Peyer's patch (tissue), 4 donors: ENCODE data around the gene JAZF1. TPM values are rescaled to one million over a fixed set of nuclear protein-coding genes. Genes with fewer than 3 reads are reported as not detected.
A peak's percentile ranks its signal among the peaks of the same experiment; 100 is the strongest.

Experiments used
- DNase-seq, 3 donors: peaks; one replicate each; pipeline ENCODE4 v3.0.0-alpha.2; 2017 to 2019
- H3K27ac ChIP-seq, 4 donors: fragments of 200-600 bp; sonication (generic); one replicate each; pipeline ENCODE4 v1.5.1; 2016 to 2019
- H3K27me3 ChIP-seq, 2 donors: fragments of 200-600 bp; sonication (generic); one replicate each; pipeline ENCODE4 v1.5.1; 2019
- H3K36me3 ChIP-seq, 3 donors: fragments of 200-600 bp; sonication (generic); one replicate each; pipeline ENCODE4 v1.5.1; 2016 to 2019
- H3K4me1 ChIP-seq, 4 donors: fragments of 200-600 bp; sonication (generic); one replicate each; pipeline ENCODE4 v1.5.1; 2016 to 2019
- H3K4me3 ChIP-seq, 4 donors: fragments of 200-600 bp; sonication (generic); 1 replicate in 3 of 4; 2 replicates in 1 of 4; pipeline ENCODE4 v1.5.1; 2016 to 2019; ENCODE audit warnings: mild to moderate bottlenecking in 1 of 4
- H3K9me3 ChIP-seq, 4 donors: fragments of 200-600 bp; sonication (generic); one replicate each; pipeline ENCODE4 v1.5.1; 2016 to 2019; ENCODE audit warnings: mild to moderate bottlenecking in 1 of 4
- POLR2A ChIP-seq, 2 donors: fragments of 450-650 bp; IDR thresholded peaks; one replicate each; pipeline ENCODE4 v1.5.1; 2017; ENCODE audit warnings: antibody characterized with exemption in 2 of 2, mild to moderate bottlenecking in 2 of 2, moderate library complexity in 2 of 2
- total RNA-seq, 4 donors: library from RNA; depleted of rRNA; stranded (reverse); fragments of >200 nt; gene quantifications; one replicate each; pipeline ENCODE4 v1.1.0, GENCODE V29; 2016
- TF ChIP-seq, protein P1 (sequence below), 6 experiments: fragments of 450-650 bp in 4 of 6; fragments of 200-600 bp in 2 of 6; sonication (generic) in 1 of 6; IDR thresholded peaks; one replicate each; pipeline ENCODE4 v1.5.1; 2017 to 2019; ENCODE audit warnings: antibody characterized with exemption in 6 of 6, mild to moderate bottlenecking in 3 of 6, moderate library complexity in 1 of 6

JAZF1 gene
- total RNA-seq, 4 donors from 2014 or later, result 1.9 to 15.7 (median 2.6) TPM

DNA sequence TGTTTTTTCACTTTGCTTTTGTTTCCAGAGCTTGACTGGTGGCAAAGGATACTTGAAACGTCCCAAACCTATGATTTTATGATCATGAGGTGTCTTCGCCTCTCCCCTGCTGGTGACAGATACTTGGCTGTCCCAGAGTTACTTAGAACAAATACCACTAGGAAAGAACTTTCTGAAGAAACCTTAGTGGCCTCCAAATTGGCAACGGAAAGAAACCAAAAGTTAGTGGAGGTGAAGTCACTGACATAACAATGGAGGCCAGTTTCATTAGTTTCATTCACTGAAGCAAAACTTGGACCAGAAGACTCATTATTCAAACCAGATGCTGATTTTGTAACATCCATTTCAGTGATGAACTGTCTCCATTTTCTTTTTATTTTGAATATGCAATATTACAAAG is 68.6 kb downstream of the JAZF1 start:
- Histone ChIP-seq H3K4me1 (no peaks in the 10 kb centered on the region), H3K4me3 (no peak overlapping the region)

DNA sequence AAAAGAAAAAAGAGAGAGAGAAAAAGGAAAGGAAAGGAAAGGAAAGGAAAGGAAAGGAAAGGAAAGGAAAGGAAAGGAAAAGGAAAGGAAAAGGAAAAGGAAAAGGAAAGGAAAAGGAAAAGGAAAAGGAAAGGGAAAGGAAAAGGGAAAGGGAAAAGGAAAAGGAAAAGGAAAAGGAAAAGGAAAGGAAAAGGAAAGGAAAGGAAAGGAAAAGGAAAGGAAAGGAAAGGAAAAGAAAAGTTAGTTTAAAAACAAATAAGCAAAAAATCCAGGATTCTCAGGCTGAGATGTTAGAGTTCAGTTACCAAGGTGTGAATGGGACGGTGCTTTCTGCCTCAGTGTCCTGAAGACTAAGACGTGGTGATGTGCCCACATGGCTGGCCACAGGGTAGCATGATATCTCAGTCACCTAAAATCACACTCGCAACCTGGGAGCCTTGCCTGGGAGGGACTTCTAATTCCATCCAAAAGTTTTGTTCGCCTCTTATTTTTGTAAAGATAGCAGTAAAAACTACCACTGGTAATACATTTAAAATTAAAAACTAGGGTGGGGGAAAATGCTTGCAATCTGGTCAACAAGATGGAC is 70.1 kb downstream of the JAZF1 start:
- no peaks in the 10 kb centered on the region for H3K9me3 ChIP-seq
- H3K27ac ChIP-seq, result no peak overlapping the region
- DNase-seq, result no peak
- TF ChIP-seq, protein P1, sequence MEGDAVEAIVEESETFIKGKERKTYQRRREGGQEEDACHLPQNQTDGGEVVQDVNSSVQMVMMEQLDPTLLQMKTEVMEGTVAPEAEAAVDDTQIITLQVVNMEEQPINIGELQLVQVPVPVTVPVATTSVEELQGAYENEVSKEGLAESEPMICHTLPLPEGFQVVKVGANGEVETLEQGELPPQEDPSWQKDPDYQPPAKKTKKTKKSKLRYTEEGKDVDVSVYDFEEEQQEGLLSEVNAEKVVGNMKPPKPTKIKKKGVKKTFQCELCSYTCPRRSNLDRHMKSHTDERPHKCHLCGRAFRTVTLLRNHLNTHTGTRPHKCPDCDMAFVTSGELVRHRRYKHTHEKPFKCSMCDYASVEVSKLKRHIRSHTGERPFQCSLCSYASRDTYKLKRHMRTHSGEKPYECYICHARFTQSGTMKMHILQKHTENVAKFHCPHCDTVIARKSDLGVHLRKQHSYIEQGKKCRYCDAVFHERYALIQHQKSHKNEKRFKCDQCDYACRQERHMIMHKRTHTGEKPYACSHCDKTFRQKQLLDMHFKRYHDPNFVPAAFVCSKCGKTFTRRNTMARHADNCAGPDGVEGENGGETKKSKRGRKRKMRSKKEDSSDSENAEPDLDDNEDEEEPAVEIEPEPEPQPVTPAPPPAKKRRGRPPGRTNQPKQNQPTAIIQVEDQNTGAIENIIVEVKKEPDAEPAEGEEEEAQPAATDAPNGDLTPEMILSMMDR (IDR thresholded peaks at IDR 0.05), result no peak
- no peak for TF ChIP-seq POLR2A (IDR thresholded peaks at IDR 0.05)
- no peaks in the 10 kb centered on the region for H3K36me3 ChIP-seq
- H3K4me1 ChIP-seq, result no peaks in the 10 kb centered on the region
- no peak overlapping the region for H3K4me3 ChIP-seq
- H3K27me3 ChIP-seq, result no peaks in the 10 kb centered on the region

More for the DNA sequence above, 68.6 kb downstream of the JAZF1 start:
- Histone ChIP-seq H3K9me3 (no peaks in the 10 kb centered on the region), H3K36me3 (no peaks in the 10 kb centered on the region), H3K27me3 (no peaks in the 10 kb centered on the region), H3K27ac (no peak overlapping the region)
- TF ChIP-seq, protein P1 (IDR thresholded peaks at IDR 0.05), result no peak
- no peak for TF ChIP-seq POLR2A (IDR thresholded peaks at IDR 0.05)
- DNase-seq, result no peak

DNA sequence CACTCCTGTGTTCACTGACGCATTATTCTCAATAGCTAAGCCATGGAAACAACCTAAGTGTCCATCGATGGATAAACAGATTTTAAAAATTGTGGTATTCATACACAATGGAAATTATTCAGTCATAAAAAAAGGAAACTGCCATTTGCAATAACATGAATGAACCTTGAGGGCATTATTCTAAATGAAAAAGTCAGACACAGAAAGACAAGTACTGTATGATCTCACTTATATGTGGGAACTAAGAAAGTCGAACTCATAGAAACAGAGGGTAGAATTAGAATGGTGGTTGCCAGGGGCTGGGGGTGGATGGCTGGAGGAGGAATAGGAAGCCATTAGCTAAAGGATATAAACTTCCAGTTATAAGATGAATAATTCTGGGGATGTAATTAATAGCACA is 71.8 kb downstream of the JAZF1 start:
- no peaks in the 10 kb centered on the region for H3K4me1 ChIP-seq
- H3K27ac ChIP-seq, result no peak overlapping the region
- DNase-seq, result no peak
- no peak for TF ChIP-seq POLR2A (IDR thresholded peaks at IDR 0.05)
- TF ChIP-seq, protein P1 (IDR thresholded peaks at IDR 0.05), result no peak
- no peaks in the 10 kb centered on the region for H3K9me3 ChIP-seq
- no peaks in the 10 kb centered on the region for H3K27me3 ChIP-seq
- no peak overlapping the region for H3K4me3 ChIP-seq
- H3K36me3 ChIP-seq, result no peaks in the 10 kb centered on the region

DNA sequence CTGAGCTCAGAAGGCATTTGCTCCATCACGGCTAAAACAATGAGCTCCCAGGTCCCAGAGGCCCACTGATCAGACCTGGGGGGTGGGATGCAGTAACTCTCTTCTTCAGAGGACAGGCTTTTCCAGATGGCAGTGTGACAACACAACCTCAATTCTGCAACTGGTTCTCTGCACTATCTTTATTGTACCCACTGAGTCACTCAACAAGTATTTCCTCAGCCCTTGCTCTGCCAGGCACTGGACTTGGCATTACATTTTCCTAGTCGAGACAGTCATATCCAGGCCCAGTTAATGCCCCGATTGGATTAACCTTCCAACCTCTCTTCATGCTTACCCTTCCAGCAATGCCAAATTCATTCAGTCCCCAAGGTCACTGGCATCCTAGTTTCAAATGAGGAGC is 72.6 kb downstream of the JAZF1 start:
- no peaks in the 10 kb centered on the region for H3K9me3 ChIP-seq
- TF ChIP-seq, protein P1 (IDR thresholded peaks at IDR 0.05), result no peak
- TF ChIP-seq POLR2A (IDR thresholded peaks at IDR 0.05), result no peak
- H3K4me3 ChIP-seq, result no peak overlapping the region
- no peak for DNase-seq
- no peak overlapping the region for H3K27ac ChIP-seq
- H3K4me1 ChIP-seq, result no peaks in the 10 kb centered on the region
- no peaks in the 10 kb centered on the region for H3K36me3 ChIP-seq
- H3K27me3 ChIP-seq, result no peaks in the 10 kb centered on the region

DNA sequence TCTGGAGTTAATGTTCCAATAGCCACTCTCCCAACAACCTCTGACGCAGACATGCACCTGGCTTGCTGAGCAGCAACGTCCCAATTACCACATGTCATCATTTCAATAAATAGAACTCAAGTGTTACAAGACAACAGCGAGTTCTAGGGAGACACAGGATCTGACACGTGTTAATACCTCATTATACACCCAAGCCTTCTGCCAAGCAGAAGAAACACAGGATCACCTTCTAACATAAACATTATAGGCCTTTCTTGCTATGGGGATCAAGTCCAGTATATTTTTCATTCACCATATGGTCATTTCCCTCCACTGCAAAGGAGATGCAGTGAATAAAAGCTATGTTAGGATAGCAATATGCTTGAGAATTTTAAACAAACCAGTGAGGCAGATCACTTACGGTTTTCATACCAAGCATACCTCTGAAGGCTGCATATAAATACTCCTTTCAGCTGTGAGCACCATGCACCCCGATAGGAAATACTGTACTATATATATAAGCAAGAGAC is 74.2 kb downstream of the JAZF1 start:
- peak overlapping the region in 1 of 4 donors; percentile 28 for H3K27ac ChIP-seq

More for the DNA sequence above, 74.2 kb downstream of the JAZF1 start:
- DNase-seq, result no peak
- H3K4me1 ChIP-seq, result no peaks in the 10 kb centered on the region
- H3K4me3 ChIP-seq, result no peak overlapping the region
- TF ChIP-seq, protein P1 (IDR thresholded peaks at IDR 0.05), result no peak
- TF ChIP-seq POLR2A (IDR thresholded peaks at IDR 0.05), result no peak
- no peaks in the 10 kb centered on the region for H3K27me3 ChIP-seq
- H3K36me3 ChIP-seq, result no peaks in the 10 kb centered on the region
- H3K9me3 ChIP-seq, result no peaks in the 10 kb centered on the region
